Natural killer cell (primary cell): ENCODE measurements around the gene AK2. TPM values are rescaled to one million over a fixed set of nuclear protein-coding genes. Genes with fewer than 3 reads are reported as not detected.
A peak's percentile ranks its signal among the peaks of the same experiment; 100 is the strongest.

ENCODE experiments used
- ATAC-seq, 3 donors: fragments of 150-1000 bp in 2 of 3; fragments of 200-7000 bp in 1 of 3; cut with Tn5 transposase; 1 replicate in 1 of 3; 2 replicates in 2 of 3; pipeline ENCODE4 v1.10.0; 2021; ENCODE audit warnings: mild to moderate bottlenecking in 2 of 3, moderate library complexity in 2 of 3
- DNase-seq, 2 donors: peaks; one replicate each; pipeline versions ENCODE4 v3.0.0 to v3.0.0-alpha.2; 2013 to 2021; ENCODE audit warnings: mixed read lengths in 1 of 2
- H3K27ac ChIP-seq: one replicate; pipeline ENCODE4 v1.5.1; 2013; ENCODE audit warnings: mild to moderate bottlenecking, low read length
- H3K27me3 ChIP-seq: one replicate; pipeline ENCODE4 v1.6.1; 2013; ENCODE audit warnings: low read length; ENCODE audit not compliant: control insufficient read depth, insufficient read depth
- H3K36me3 ChIP-seq: one replicate; pipeline ENCODE4 v1.6.1; 2013; ENCODE audit warnings: low read length; ENCODE audit not compliant: control insufficient read depth, insufficient read depth
- H3K4me1 ChIP-seq: one replicate; pipeline ENCODE4 v1.6.1; 2013; ENCODE audit warnings: low read length; ENCODE audit not compliant: control insufficient read depth, insufficient read depth
- H3K4me3 ChIP-seq: one replicate; pipeline ENCODE4 v1.5.1; 2013; ENCODE audit warnings: low read length
- H3K9me3 ChIP-seq: one replicate; pipeline ENCODE4 v1.6.1; 2013; ENCODE audit warnings: low read length; ENCODE audit not compliant: control insufficient read depth, insufficient read depth
- H3K27ac Mint-ChIP-seq, 2 donors: one replicate each; pipeline ENCODE4 v1.8.0; 2022; ENCODE audit warnings: mild to moderate bottlenecking in 2 of 2, mixed read lengths in 2 of 2, moderate library complexity in 1 of 2
- H3K27me3 Mint-ChIP-seq, 2 donors: one replicate each; pipeline ENCODE4 v1.8.0; 2022; ENCODE audit warnings: low read depth in 2 of 2, mixed read lengths in 2 of 2
- H3K36me3 Mint-ChIP-seq: one replicate; pipeline ENCODE4 v1.8.0; 2022; ENCODE audit warnings: mixed read lengths
- H3K4me1 Mint-ChIP-seq, 2 donors: one replicate each; pipeline ENCODE4 v1.8.0; 2022; ENCODE audit warnings: mixed read lengths in 2 of 2
- H3K4me3 Mint-ChIP-seq: one replicate; pipeline ENCODE4 v1.8.0; 2022; ENCODE audit warnings: mild to moderate bottlenecking, moderate library complexity, mixed read lengths
- H3K9me3 Mint-ChIP-seq, 2 donors: one replicate each; pipeline ENCODE4 v1.8.0; 2022; ENCODE audit warnings: mixed read lengths in 2 of 2
- CTCF ChIP-seq: fragments of 200-600 bp; IDR thresholded peaks from one replicate; pipeline ENCODE4 v1.8.0; 2022; ENCODE audit warnings: antibody characterized with exemption
- WGBS: methylation state at CpG from one replicate; pipeline ENCODE4 v1.1.7; 2013; ENCODE audit warnings: missing lambda C conversion rate; ENCODE audit not compliant: insufficient coverage; 5-methylcytosine and 5-hydroxymethylcytosine counted together
- intact Hi-C: fragments of 100-400 bp; cut with micrococcal nuclease; formaldehyde crosslinking; loops from one replicate; pipeline ENCODE4 v1.14.2; 2022
- total RNA-seq, 4 donors: library from RNA; stranded (reverse); fragments of 120-200 nt in 1 of 4; gene quantifications; one replicate each; pipeline versions ENCODE4 v1.2.3 to v1.2.4, GENCODE V29; 2013 to 2022

Gene AK2
- total RNA-seq, 3 donors from 2014 or later (not counting 1 experiment from before 2014, with no cell fraction given) = 64.8 to 94.0 (median 67.1) TPM

GRCh38 chr1:32984455-32985171 lies 52.1 kb downstream of the AK2 start:
- peak overlapping the region; percentile 59 for H3K27ac ChIP-seq
- no peaks in the 10 kb centered on the region for H3K27me3 Mint-ChIP-seq
- H3K4me3 ChIP-seq = no peak overlapping the region
- no peaks in the 10 kb centered on the region for H3K9me3 ChIP-seq
- 67% methylated on average over 1 of the region's 1 CpG for WGBS
- DNase-seq (peak in 1 of 2 donors; percentile 81), ATAC-seq (no peak)
- no peak for TF ChIP-seq CTCF
- intact Hi-C loops = no loop called here
- peaks cover 43% of the 10 kb centered on the region for H3K4me1 ChIP-seq
- H3K4me3 Mint-ChIP-seq = no peak overlapping the region
- no peaks in the 10 kb centered on the region for H3K9me3 Mint-ChIP-seq
- no peaks in the 10 kb centered on the region for H3K36me3 Mint-ChIP-seq
- no peaks in the 10 kb centered on the region for H3K27me3 ChIP-seq
- H3K36me3 ChIP-seq = no peaks in the 10 kb centered on the region
- H3K4me1 Mint-ChIP-seq = peaks cover 23 to 29% of the 10 kb centered on the region in 2 donors
- no peak overlapping the region for H3K27ac Mint-ChIP-seq

- Mint-ChIP-seq H3K27ac (no peak overlapping the region), H3K36me3 (no peaks in the 10 kb centered on the region), H3K27me3 (no peaks in the 10 kb centered on the region), H3K4me1 (peaks cover 18 to 24% of the 10 kb centered on the region in 2 donors), H3K9me3 (no peaks in the 10 kb centered on the region), H3K4me3 (no peak overlapping the region)
- Histone ChIP-seq H3K9me3 (no peaks in the 10 kb centered on the region), H3K36me3 (no peaks in the 10 kb centered on the region), H3K4me3 (no peak overlapping the region), H3K4me1 (peaks cover 40% of the 10 kb centered on the region), H3K27ac (peak overlapping the region; percentile 59), H3K27me3 (no peaks in the 10 kb centered on the region)
- intact Hi-C loops = no loop called here
- 90% methylated on average over 4 of the region's 4 CpGs for WGBS
- DNase-seq (no peak), ATAC-seq (no peak)
- no peak for TF ChIP-seq CTCF
These were observed 52.6 kb downstream of the AK2 start for GRCh38 chr1:32984090-32984454.

GRCh38 chr1:32983020-32983419 lies 53.7 kb downstream of the AK2 start:
- TF ChIP-seq CTCF = no peak
- no peaks in the 10 kb centered on the region for H3K9me3 Mint-ChIP-seq
- peak overlapping the region; percentile 29 to 90 for H3K27ac Mint-ChIP-seq
- WGBS = 77% methylated on average over 2 of the region's 3 CpGs
- no peaks in the 10 kb centered on the region for H3K9me3 ChIP-seq
- no peaks in the 10 kb centered on the region for H3K36me3 ChIP-seq
- no peak overlapping the region for H3K4me3 Mint-ChIP-seq
- intact Hi-C loops = no loop called here
- H3K27me3 ChIP-seq = no peaks in the 10 kb centered on the region
- H3K4me1 Mint-ChIP-seq = peaks cover 14 to 20% of the 10 kb centered on the region in 2 donors
- H3K4me3 ChIP-seq = no peak overlapping the region
- H3K36me3 Mint-ChIP-seq = no peaks in the 10 kb centered on the region
- H3K4me1 ChIP-seq = peaks cover 39% of the 10 kb centered on the region
- H3K27me3 Mint-ChIP-seq = no peaks in the 10 kb centered on the region
- no peak overlapping the region for H3K27ac ChIP-seq
- DNase-seq (no peak), ATAC-seq (no peak)
